Measurements from ENCODE around the gene SPDYE6. TPM values are rescaled to one million over a fixed set of nuclear protein-coding genes. Genes with fewer than 3 reads are reported as not detected.

The SPDYE6 gene
- total RNA-seq, 1 experiment from 2014 or later: not detected

DNA sequence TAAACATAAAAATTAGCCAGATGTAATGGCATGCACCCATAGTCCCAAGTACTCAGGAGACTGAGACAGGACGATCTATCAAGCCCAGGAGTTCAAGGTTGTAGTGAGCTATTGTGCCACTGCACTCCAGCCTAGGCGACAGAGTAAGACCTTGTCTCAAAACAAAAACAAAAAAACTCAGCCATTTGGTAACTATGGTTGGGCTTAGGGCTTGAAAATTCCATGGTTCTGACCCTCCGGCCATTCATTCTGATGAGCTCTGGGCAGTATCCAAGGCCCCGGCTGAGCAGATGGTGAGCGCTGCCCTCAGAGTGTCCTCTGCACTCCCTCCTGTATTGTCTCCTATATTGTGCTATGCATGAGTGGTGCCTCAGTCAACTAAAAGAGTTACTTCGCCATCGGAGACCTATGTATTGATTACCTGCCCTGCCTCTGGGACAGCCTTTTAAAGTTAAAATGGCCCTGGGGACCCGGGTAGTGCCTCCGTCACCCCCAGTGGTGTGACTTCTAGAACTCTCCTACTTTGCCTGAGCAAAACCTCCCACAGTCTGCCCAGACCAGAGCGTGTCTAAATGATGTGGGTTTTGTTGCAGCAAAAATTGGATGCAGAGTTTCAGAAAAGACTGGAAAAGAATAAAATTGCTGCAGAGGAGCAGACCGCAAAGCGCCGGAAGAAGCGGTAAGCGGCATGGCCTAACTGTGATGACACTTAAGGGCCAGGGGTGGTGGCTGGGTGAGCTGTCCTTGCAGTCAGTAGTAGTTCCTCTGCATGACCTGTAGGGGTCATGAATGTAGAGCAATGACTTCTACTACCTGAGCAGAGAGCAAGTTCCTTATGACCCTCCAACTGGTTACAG lies 48.0 kb upstream of the SPDYE6 start:
- Histone ChIP-seq H3K79me2 (ENCODE audit: insufficient read depth, low read length) (peaks cover 10% of the 10 kb centered on the region; the same call in 1 of the 2 replicates), H3K27me3 (ENCODE audit: insufficient read depth, low read length) (no peaks in the 10 kb centered on the region), H3K4me2 (ENCODE audit: low read length) (no peak overlapping the region), H3K9me2 (ENCODE audit: insufficient read depth) (no peaks in the 10 kb centered on the region), H3K36me3 (ENCODE audit: control insufficient read depth in 1 of 2, insufficient read depth in 2 of 2, low read length in 2 of 2) (peaks cover 53 to 57% of the 10 kb centered on the region in 2 experiments), H3K9me3 (ENCODE audit: control insufficient read depth in 1 of 2, insufficient read depth in 1 of 2, low read depth in 1 of 2, low read length in 2 of 2) (no peaks in the 10 kb centered on the region), H3K9ac (ENCODE audit: low read length) (no peak overlapping the region), H2AFZ (ENCODE audit: low read depth, low read length, poor library complexity, severe bottlenecking) (no peak overlapping the region), H3K4me3 (replicated peaks in 1 of 2; ENCODE audit: low read depth in 1 of 2, low read length in 2 of 2) (no peak overlapping the region), H3K4me1 (ENCODE audit: control insufficient read depth in 1 of 2, insufficient read depth in 2 of 2, low read length in 2 of 2) (no peaks in the 10 kb centered on the region), H3K27ac (ENCODE audit: low read depth, low read length) (no peak overlapping the region), H4K20me1 (ENCODE audit: insufficient read depth) (no peaks in the 10 kb centered on the region)
- ChIA-PET POLR2A (no interaction called here), RAD21 (ENCODE audit: low non-redundant PET in 1 of 2, low total read pairs in 2 of 2, uncharacterized antibody in 2 of 2, unreplicated experiment in 2 of 2) (interaction anchor here (0.7 to 1.0 kb wide), 2 partner anchors 46 to 52 kb away, joined by 3 to 5 read pairs; no protein-coding TSS in a partner anchor), CTCF (interaction anchor here (0.6 to 1.1 kb wide), 4 partner anchors 8 to 52 kb away, joined by 3 to 4 read pairs (median 3); partner anchors contain the start of gene PRKRIP1)
- TF ChIP-seq EZH2 (IDR thresholded peaks at IDR 0.05) (no peak), RAD21 (IDR thresholded peaks at IDR 0.05; ENCODE audit: low read depth) (peak; percentile 69)
- TF ChIP-seq, protein P1, sequence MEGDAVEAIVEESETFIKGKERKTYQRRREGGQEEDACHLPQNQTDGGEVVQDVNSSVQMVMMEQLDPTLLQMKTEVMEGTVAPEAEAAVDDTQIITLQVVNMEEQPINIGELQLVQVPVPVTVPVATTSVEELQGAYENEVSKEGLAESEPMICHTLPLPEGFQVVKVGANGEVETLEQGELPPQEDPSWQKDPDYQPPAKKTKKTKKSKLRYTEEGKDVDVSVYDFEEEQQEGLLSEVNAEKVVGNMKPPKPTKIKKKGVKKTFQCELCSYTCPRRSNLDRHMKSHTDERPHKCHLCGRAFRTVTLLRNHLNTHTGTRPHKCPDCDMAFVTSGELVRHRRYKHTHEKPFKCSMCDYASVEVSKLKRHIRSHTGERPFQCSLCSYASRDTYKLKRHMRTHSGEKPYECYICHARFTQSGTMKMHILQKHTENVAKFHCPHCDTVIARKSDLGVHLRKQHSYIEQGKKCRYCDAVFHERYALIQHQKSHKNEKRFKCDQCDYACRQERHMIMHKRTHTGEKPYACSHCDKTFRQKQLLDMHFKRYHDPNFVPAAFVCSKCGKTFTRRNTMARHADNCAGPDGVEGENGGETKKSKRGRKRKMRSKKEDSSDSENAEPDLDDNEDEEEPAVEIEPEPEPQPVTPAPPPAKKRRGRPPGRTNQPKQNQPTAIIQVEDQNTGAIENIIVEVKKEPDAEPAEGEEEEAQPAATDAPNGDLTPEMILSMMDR (IDR thresholded peaks at IDR 0.05 in 2 of 3, conservative IDR thresholded peaks at IDR 0.05 in 1 of 3; ENCODE audit: borderline replicate concordance in 1 of 3, insufficient read depth in 1 of 3, low read depth in 2 of 3, low read length in 2 of 3): peak; percentile 47 to 74 (median 64); a peak in 5 of 6 replicates
- BruUV-seq (replicated peaks): no TSS peak
- intact Hi-C loops (cut with micrococcal nuclease): loop anchor here (1.0 kb wide), 1 partner anchor 46 kb away; no protein-coding TSS in a partner anchor
- ATAC-seq (peak; percentile 99), DNase-seq (ENCODE audit: low read depth, low spot score) (peak; percentile 35)

GRCh38 chr7:102403563-102403962 lies 47.3 kb upstream of the SPDYE6 start:
- H3K9me2 ChIP-seq (ENCODE audit: insufficient read depth): no peaks in the 10 kb centered on the region
- POLR2A ChIA-PET: no interaction called here
- peaks cover 12% of the 10 kb centered on the region; the same call in 1 of the 2 replicates for H3K79me2 ChIP-seq (ENCODE audit: insufficient read depth, low read length)
- H3K36me3 ChIP-seq (ENCODE audit: control insufficient read depth in 1 of 2, insufficient read depth in 2 of 2, low read length in 2 of 2): peaks cover 55 to 60% of the 10 kb centered on the region in 2 experiments
- H3K4me1 ChIP-seq (ENCODE audit: control insufficient read depth in 1 of 2, insufficient read depth in 2 of 2, low read length in 2 of 2): no peaks in the 10 kb centered on the region
- H4K20me1 ChIP-seq (ENCODE audit: insufficient read depth): no peaks in the 10 kb centered on the region
- H3K9me3 ChIP-seq (ENCODE audit: control insufficient read depth in 1 of 2, insufficient read depth in 1 of 2, low read depth in 1 of 2, low read length in 2 of 2): no peaks in the 10 kb centered on the region
- no peak overlapping the region for H3K27ac ChIP-seq (ENCODE audit: low read depth, low read length)
- no peak overlapping the region for H3K9ac ChIP-seq (ENCODE audit: low read length)
- no peak overlapping the region for H3K4me2 ChIP-seq (ENCODE audit: low read length)
- H2AFZ ChIP-seq (ENCODE audit: low read depth, low read length, poor library complexity, severe bottlenecking): no peak overlapping the region
- RAD21 ChIA-PET (ENCODE audit: low non-redundant PET in 1 of 2, low total read pairs in 2 of 2, uncharacterized antibody in 2 of 2, unreplicated experiment in 2 of 2): no interaction called here
- no peak overlapping the region for H3K4me3 ChIP-seq (replicated peaks in 1 of 2; ENCODE audit: low read depth in 1 of 2, low read length in 2 of 2)
- DNase-seq (ENCODE audit: low read depth, low spot score) (no peak), ATAC-seq (no peak)
- no TSS peak for BruUV-seq (replicated peaks)
- H3K27me3 ChIP-seq (ENCODE audit: insufficient read depth, low read length): no peaks in the 10 kb centered on the region
- intact Hi-C loops (cut with micrococcal nuclease): no loop called here
- CTCF ChIA-PET: no interaction called here
- TF ChIP-seq JUND (IDR thresholded peaks at IDR 0.05) (no peak), EZH2 (IDR thresholded peaks at IDR 0.05) (no peak), YY1 (IDR thresholded peaks at IDR 0.05; ENCODE audit: extremely low read depth, insufficient replicate concordance, low read depth, low read length) (no peak), ZFX (IDR thresholded peaks at IDR 0.05) (no peak), POLR2A (IDR thresholded peaks at IDR 0.05; ENCODE audit: borderline replicate concordance, extremely low read depth, insufficient read depth, insufficient read length) (no peak), EGR1 (IDR thresholded peaks at IDR 0.05; ENCODE audit: low read depth) (no peak), RAD21 (IDR thresholded peaks at IDR 0.05; ENCODE audit: low read depth) (no peak), MAX (IDR thresholded peaks at IDR 0.05) (no peak)
- TF ChIP-seq, protein P1 (IDR thresholded peaks at IDR 0.05 in 2 of 3, conservative IDR thresholded peaks at IDR 0.05 in 1 of 3; ENCODE audit: borderline replicate concordance in 1 of 3, insufficient read depth in 1 of 3, low read depth in 2 of 3, low read length in 2 of 3): no peak
- TF ChIP-seq, protein P2, sequence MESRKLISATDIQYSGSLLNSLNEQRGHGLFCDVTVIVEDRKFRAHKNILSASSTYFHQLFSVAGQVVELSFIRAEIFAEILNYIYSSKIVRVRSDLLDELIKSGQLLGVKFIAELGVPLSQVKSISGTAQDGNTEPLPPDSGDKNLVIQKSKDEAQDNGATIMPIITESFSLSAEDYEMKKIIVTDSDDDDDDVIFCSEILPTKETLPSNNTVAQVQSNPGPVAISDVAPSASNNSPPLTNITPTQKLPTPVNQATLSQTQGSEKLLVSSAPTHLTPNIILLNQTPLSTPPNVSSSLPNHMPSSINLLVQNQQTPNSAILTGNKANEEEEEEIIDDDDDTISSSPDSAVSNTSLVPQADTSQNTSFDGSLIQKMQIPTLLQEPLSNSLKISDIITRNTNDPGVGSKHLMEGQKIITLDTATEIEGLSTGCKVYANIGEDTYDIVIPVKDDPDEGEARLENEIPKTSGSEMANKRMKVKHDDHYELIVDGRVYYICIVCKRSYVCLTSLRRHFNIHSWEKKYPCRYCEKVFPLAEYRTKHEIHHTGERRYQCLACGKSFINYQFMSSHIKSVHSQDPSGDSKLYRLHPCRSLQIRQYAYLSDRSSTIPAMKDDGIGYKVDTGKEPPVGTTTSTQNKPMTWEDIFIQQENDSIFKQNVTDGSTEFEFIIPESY (IDR thresholded peaks at IDR 0.05; ENCODE audit: extremely low read depth, insufficient replicate concordance, low read length): no peak
